Lower leg skin (tissue), 3 donors: ENCODE measurements around the gene RALY.

ENCODE experiments used
- POLR2A ChIP-seq, 2 donors: fragments of 450-650 bp; IDR thresholded peaks; one replicate each; pipeline ENCODE4 v1.6.1; 2016 to 2017; ENCODE audit warnings: antibody characterized with exemption in 2 of 2, mild to moderate bottlenecking in 1 of 2, moderate library complexity in 1 of 2
- TF ChIP-seq, protein P1 (sequence below), 3 donors: fragments of 450-650 bp; IDR thresholded peaks; one replicate each; pipeline ENCODE4 v1.5.1; 2016; ENCODE audit warnings: antibody characterized with exemption in 3 of 3, mild to moderate bottlenecking in 3 of 3, moderate library complexity in 2 of 3

DNA sequence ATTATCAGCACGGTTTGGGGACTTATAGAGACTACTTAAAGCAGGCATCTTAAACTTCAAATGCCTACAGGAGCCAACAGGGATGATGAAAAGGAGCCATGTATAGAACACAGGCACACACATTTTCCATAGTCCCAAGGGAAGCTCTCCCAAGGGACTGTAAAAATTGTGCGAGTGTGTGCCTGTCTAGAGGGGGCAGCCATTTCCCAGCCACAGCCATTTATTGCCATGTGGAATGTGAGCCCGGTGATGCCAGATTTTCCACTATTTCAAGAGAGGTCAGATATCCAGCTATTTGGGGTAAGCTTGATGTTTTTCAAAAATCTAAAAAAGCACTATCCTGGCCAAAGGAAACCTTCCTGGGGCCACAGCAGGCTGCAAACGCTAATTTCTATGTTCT lies 24.1 kb upstream of the RALY start:
- TF ChIP-seq, protein P1, sequence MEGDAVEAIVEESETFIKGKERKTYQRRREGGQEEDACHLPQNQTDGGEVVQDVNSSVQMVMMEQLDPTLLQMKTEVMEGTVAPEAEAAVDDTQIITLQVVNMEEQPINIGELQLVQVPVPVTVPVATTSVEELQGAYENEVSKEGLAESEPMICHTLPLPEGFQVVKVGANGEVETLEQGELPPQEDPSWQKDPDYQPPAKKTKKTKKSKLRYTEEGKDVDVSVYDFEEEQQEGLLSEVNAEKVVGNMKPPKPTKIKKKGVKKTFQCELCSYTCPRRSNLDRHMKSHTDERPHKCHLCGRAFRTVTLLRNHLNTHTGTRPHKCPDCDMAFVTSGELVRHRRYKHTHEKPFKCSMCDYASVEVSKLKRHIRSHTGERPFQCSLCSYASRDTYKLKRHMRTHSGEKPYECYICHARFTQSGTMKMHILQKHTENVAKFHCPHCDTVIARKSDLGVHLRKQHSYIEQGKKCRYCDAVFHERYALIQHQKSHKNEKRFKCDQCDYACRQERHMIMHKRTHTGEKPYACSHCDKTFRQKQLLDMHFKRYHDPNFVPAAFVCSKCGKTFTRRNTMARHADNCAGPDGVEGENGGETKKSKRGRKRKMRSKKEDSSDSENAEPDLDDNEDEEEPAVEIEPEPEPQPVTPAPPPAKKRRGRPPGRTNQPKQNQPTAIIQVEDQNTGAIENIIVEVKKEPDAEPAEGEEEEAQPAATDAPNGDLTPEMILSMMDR (IDR thresholded peaks at IDR 0.05): no peak
- no peak for TF ChIP-seq POLR2A (IDR thresholded peaks at IDR 0.05)
